Activated CD4-positive, alpha-beta T cell treated with anti-CD3 and anti-CD28 coated beads, Interleukin-2, amount 50 U/mL, for 24 hours (primary cell): Measurements from ENCODE around the gene KCNQ1.

Source experiments
- DNase-seq, 2 donors: peaks; one replicate each; pipeline ENCODE4 v3.0.0-alpha.2; 2020; ENCODE audit warnings: low read depth in 1 of 2, low spot score in 1 of 2

Gene KCNQ1

DNA sequence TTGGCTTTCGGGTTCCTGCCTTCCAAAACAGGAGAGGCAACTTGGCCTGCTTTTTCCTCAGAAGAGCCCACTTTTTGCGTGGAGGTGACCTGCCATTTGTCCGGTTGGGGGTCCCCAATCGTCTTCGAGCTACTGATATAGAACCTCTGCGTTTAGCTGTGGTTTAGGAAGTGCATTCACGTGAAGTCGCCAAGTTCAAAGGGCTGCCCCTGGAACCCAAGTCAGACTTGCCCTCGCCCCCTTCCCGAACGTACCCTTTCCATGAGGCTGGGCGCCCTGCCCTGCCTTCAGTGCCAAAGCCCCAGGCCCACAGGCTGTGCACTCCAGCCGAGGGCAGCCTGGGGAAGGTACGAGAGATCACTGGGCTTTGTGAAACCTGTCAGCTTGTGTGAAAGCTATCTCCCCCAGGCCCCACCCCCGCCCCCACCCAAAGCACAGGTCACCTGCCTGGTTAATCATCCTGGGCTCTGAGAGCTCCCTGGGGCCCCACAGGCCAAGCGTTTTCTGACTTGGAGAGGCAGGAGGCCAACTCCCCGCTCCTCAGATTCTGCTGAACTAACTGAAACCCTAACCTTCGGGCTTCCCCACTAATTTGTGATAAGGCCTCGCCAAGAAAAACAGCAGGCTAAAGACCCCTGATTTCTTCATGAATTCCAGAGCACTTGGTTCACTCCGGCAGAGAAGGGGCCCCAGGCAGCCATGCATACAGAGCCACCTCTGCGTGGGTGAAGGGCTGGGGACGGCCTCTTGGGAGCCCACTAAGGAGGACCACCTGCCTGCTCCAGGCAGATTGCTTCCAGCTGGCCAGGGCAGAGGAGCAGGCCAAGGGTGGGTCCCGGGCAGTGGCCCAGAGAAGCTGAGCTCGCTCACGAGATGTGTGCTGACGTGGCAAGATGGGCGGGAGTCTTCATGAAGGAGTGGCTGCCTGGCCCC lies 280.8 kb downstream of the KCNQ1 start:
- DNase-seq: no peak

GRCh38 chr11:2726964-2727363 lies 282.2 kb downstream of the KCNQ1 start:
- DNase-seq: no peak

DNA sequence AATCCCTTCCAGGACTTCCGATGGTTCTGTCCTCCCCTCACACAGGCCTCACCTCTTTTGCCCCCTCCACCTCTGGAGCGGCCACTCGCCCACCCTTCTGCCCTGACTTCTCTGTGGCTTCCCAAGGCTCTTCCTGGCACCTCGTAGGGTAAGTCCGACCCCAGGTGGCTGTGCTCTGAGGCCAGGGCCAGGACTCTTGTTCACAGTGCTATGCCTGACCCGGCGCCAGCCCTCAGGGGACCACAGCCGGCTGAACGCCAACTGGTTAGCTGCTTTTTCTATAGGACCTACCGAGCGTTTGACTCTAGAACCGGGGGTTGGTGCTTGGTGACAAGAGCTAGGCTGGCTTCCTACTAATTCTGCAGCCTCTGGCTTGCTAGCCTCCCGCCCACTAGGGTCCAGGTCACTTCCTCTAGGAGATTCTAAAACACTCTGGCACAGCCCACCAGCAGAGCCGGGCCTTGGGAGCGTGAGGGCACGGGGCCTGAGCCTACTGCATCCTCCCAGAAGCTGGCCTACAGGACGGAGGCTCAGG lies 283.4 kb downstream of the KCNQ1 start:
- no peak for DNase-seq

- DNase-seq: no peak
Observed at GRCh38 chr11:2728663-2729332, 284.0 kb downstream of the KCNQ1 start.

GRCh38 chr11:2729841-2730240 lies 285.0 kb downstream of the KCNQ1 start:
- DNase-seq: no peak

DNA sequence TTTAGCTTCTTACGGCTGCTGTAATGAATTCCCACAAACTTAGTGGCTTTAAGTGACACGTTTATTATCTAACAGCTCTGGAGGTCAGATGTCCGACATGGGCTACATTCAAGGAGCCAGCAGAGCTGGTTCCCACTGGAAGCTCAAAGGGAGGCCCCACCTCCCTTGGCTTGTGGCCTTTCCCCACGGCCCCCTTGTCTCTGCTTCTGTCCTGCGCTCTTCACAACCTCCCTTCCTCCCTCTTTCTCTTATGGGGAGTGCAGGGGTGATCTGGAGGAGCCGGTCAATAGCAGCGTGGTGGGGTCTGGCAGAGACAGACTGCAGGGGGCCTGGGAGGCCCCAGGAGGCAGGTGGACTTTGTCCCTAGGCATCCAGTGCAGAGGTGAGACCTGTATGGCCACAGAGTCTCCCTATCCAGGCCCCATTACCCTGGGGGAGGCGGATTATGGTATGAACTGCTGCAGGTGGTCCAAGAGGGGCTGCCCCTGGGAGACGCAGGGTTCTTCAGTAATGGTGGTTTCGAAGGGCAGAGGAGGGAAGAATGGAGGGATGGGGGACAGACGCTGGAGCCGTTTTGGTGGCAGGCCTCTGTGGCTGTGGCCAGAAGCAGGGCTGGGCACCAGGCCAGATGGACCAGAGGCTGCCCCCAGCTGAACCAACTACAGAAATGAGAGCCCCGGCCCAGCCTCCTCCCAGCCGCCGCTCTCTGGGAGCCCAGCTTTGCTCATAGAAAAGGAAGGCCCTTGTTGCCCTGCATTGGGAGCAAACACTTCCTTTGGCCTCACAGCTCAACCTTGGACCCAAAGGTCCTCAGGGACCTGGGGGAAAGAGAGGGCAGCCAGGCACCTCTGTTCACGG lies 285.7 kb downstream of the KCNQ1 start:
- DNase-seq: no peak

DNA sequence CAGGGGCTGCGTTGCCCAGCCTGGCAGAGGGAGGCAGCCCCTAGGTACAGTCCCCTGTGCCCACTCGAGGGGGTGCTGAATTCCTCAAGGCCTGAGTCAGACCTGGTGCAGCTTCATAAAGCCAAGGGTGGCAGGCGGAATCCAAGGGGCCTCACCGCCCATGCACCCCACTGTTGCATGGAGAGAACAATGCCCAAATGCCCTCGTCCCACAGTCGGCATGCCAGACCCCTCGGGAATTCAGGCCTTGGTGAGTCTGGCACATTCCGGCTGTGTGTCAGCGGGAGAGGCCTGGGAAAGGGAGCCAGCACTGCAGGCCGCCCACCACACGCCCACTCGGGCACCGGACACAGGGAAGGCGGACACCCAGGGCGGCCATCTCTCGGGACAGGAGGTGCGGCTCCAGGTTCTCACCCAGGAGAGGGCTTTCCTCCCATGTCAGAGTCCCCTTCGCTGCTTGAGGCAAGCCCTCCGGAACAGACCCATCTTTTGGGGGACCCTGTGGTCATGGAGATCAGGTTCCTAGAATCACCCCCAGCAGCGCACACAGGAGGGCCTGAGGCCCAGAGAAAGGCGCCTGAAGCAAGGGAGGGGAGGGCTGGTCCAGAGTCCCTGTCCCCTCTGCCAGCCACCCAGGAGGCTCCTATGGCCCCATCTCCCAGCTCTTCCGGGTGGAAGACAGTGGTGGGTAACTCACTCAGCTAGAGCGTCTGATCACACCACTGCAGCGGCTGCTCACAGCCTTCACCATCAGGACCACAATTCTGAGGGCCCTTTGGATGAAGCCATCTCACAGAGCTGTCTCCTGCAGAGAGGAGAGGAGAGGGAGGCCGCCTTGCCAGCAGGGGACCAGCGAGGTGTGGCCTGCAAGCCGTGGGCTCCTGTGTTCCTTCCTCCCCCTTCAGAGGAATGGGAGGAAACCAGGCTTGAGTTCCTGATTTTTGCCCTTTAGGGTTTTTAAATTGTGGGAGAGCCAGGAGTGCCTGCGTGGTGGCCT lies 286.6 kb downstream of the KCNQ1 start:
- DNase-seq: no peak

DNA sequence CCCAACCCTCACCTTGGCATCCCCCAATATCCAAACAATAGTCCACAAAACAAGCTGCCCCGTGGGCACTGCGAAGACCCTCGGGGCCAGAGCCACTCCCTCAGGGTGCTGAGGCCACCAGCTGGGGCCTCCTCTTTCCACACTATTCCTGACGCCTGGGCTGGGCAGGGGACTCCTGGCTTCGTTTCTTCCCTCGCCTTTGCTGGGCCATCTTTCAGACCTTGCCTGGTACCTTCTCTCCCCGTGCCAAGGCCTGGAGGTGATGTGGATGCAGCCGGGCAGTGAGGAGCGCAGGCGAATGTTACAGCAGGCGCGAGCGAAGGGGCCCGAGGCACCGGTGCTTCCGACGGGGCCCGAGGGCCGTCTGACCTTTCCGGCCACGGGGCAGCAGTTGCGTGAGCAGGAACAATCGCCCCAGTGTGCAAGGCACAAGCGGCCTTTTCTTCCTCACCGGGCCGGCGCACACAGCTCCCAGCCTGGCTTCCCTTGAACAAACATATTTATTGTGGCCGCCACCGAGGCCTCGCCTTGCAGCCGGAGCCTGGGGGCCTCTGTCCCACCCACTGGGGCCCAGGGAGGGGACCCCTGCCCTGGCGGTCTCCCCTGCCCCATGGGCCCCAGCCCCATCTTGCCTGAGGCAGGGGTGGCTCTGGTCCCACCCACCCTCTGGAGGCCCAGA lies 287.6 kb downstream of the KCNQ1 start:
- DNase-seq: no peak

DNA sequence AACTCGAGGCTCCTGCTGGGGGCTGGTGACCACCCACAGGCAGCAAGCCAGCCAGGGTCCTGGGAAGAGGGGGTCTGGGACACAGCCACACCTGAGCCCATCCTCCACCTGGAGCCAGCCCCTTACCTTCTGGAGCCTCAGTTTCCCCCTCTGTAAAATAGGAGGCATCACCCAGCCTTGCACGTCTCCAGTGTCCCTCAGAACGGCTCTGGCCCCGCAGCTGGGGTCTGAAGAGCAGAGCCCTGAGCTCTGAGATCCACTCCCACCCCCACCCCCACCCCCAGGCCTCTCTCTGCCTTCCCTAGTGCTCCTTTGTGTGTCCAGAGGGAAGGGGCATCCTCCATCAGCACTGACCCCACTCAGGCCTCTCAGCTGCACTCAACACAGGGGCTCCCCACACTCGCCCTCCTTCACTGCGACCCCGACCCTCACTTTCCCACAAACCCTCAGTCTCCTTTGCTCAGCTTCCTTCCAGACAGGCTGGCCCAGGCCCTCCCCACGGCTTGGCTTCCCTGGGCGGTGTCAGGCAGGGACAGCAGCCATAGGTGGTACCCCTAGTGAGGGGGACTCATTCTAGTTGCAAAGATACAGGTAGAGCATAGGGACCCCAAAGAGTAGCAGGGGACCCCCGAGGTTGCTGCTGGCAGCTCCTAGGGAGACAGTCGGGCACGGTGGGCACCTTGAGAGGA lies 288.3 kb downstream of the KCNQ1 start:
- DNase-seq: no peak

DNA sequence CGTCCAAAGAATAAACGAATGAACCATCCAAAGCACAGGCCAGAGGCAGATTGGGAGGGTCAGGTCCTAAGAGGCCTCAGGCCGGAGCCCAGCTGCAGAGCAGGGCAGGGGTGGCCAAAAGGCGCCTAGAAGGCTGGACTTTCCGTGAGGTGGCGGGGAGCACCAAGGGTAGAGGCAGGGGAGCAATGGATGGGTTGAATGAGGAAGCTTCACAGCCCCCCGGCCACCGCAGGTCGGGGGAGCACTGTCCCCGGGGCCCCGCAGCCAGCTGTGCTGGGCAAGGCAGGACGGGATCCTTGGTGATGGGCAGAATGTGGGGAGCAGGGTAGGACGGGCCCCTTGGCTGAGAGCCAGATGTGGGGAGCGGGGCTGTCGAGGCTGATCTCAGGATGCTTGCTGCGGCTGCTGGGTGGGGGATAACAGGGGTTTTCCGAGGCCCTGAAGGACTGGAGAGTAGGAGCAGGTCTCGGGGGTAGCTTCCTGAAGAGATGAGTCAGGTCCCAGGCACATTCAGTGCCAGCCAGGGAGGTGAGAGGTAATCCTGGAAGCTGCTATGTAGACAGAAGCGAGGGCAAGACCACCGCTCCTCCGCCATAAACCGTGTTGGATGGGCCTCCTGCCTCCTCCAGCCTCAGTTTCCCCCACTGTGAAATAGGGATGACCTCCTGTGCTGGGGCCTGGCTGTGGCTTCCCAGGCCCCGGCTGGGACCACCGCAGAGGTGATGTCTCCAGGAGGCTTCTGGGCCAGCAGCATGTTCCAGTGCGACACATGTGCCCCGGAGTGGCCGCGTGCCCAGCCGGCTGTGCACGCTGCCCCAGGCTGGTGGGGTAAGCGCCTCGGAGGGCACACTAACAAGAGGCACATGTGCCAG lies 289.6 kb downstream of the KCNQ1 start:
- DNase-seq: no peak

- DNase-seq: no peak
Observed at GRCh38 chr11:2735053-2735589, 290.3 kb downstream of the KCNQ1 start.

GRCh38 chr11:2736577-2737225 lies 291.9 kb downstream of the KCNQ1 start:
- no peak for DNase-seq

- no peak for DNase-seq
Observed at GRCh38 chr11:2737226-2737590, 292.4 kb downstream of the KCNQ1 start.

GRCh38 chr11:2737866-2738265 lies 293.1 kb downstream of the KCNQ1 start:
- no peak for DNase-seq

DNA sequence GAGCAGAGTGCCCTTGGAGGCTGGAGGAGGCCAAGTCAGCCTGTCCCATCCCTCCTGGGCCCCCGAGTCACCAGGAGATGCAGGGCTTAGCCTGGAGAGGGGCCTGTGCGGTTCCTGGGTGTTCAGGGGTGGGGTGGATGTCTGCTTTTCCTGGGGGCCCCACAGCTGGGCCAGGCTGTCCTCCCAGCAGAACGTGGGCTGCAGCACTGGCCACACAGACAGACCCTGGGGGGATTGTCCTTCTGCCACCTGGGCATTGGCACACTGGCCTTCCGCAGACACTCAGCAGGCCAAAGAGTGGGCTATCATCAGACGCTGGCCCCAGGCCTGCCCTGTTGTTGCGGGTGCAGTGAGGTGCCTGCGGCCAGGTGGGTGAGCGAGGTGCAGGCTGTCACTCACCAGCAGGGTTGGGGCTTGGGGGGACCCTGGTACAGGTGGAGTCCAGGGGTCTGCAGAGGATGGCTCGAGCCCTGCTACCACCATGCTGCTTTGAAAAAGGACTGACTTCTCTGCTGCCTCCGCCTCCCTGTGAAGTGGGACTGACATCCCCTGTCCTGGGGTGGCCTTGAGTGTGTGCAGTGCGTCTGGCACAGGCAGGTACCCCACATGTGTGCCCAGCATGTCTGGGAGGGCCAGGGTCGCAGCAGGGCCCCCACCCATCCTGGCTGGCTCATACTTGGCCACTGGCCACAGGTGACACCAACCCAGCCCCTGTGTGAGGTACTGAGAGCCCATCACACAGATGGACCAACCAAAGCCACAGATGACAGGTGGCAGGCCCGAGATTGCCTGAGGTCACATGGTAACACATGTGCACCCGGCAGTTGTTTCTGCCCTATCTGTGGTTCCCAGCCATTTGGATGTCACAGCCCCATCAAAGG lies 294.0 kb downstream of the KCNQ1 start:
- no peak for DNase-seq
